MCF 10A (cell line): ENCODE measurements around the gene OR52I1. TPM values are rescaled to one million over a fixed set of nuclear protein-coding genes. Genes with fewer than 3 reads are reported as not detected.

Source experiments
- BruUV-seq: library from RNA; stranded (reverse); fragments of 400-500 nt; replicated peaks from 2 replicates; lab custom pipeline; 2021; lab: Mats Ljungman, UMichigan
- CTCF ChIA-PET: fragments of 300-600 bp; sonication (Branson Sonifier 250); formaldehyde crosslinking; extraction: SDS; loops from one replicate; lab custom pipeline; 2021; ENCODE audit warnings: antibody characterized with exemption, inconsistent platforms; lab: Yijun Ruan, JAX
- POLR2A ChIA-PET: fragments of 300-600, 350-650 bp; sonication (Branson Sonifier 250); formaldehyde crosslinking; extraction: SDS; loops from one replicate; lab custom pipeline; 2020; ENCODE audit warnings: antibody characterized with exemption, inconsistent platforms; lab: Yijun Ruan, JAX
- DNase-seq: peaks from one replicate; pipeline ENCODE4 v3.0.0-alpha.2; 2018; ENCODE audit not compliant: unreplicated experiment
- H3K27ac Mint-ChIP-seq: one replicate; pipeline ENCODE4 v1.8.0; 2022; ENCODE audit warnings: mild to moderate bottlenecking, low read depth, mixed read lengths; ENCODE audit not compliant: unreplicated experiment
- H3K27me3 Mint-ChIP-seq: one replicate; pipeline ENCODE4 v1.8.0; 2022; ENCODE audit warnings: mixed read lengths; ENCODE audit not compliant: insufficient read depth, unreplicated experiment
- H3K36me3 Mint-ChIP-seq: one replicate; pipeline ENCODE4 v1.8.0; 2022; ENCODE audit warnings: mild to moderate bottlenecking, moderate library complexity, mixed read lengths; ENCODE audit not compliant: insufficient read depth, unreplicated experiment
- H3K4me1 Mint-ChIP-seq: one replicate; pipeline ENCODE4 v1.8.0; 2022; ENCODE audit warnings: mixed read lengths; ENCODE audit not compliant: insufficient read depth, unreplicated experiment
- H3K4me3 Mint-ChIP-seq: one replicate; pipeline ENCODE4 v1.8.0; 2022; ENCODE audit warnings: mild to moderate bottlenecking, moderate library complexity, mixed read lengths; ENCODE audit not compliant: unreplicated experiment
- H3K9me3 Mint-ChIP-seq: one replicate; pipeline ENCODE4 v1.8.0; 2022; ENCODE audit warnings: mixed read lengths; ENCODE audit not compliant: unreplicated experiment
- CTCF ChIP-seq: fragments of 200-600 bp; IDR thresholded peaks from one replicate; pipeline ENCODE4 v1.8.0; 2022; ENCODE audit warnings: antibody characterized with exemption, mild to moderate bottlenecking; ENCODE audit not compliant: unreplicated experiment
- intact Hi-C: fragments of 100-400 bp; cut with micrococcal nuclease; formaldehyde crosslinking; loops from 2 replicates; pipeline ENCODE4 v1.14.1; 2022
- total RNA-seq: library from RNA; stranded (reverse); gene quantifications from 2 replicates; pipeline ENCODE4 v1.2.3, GENCODE V29; 2022

OR52I1 gene
- total RNA-seq, 1 experiment from 2014 or later, result not detected

- H3K27ac Mint-ChIP-seq, result no peak overlapping the region
- CTCF ChIA-PET, result interaction anchor here (0.6 to 9.2 kb wide), 30 partner anchors 10 to 756 kb away, joined by 3 to 122 read pairs (median 3); partner anchors contain the start of gene OR51D1
- TF ChIP-seq CTCF, result peak; percentile 73
- peaks cover 45% of the 10 kb centered on the region for H3K27me3 Mint-ChIP-seq
- DNase-seq, result peak; percentile 88
- H3K4me3 Mint-ChIP-seq, result no peak overlapping the region
- no peaks in the 10 kb centered on the region for H3K4me1 Mint-ChIP-seq
- BruUV-seq, result no TSS peak
- H3K36me3 Mint-ChIP-seq, result no peaks in the 10 kb centered on the region
- intact Hi-C loops, result loop anchor here (1.0 to 5.0 kb wide), 5 partner anchors 378 to 1181 kb away; partner anchors contain the start of gene OR52N2
- peaks cover 7% of the 10 kb centered on the region for H3K9me3 Mint-ChIP-seq
- POLR2A ChIA-PET, result no interaction called here
Measured at GRCh38 chr11:4626207-4627099, 32.6 kb downstream of the OR52I1 start.

GRCh38 chr11:4636136-4636535 is 42.3 kb downstream of the OR52I1 start:
- Mint-ChIP-seq H3K27ac (no peak overlapping the region), H3K36me3 (no peaks in the 10 kb centered on the region), H3K9me3 (no peaks in the 10 kb centered on the region), H3K4me3 (no peak overlapping the region), H3K4me1 (no peaks in the 10 kb centered on the region), H3K27me3 (peaks cover 2% of the 10 kb centered on the region)
- ChIA-PET POLR2A (no interaction called here), CTCF (interaction anchor here (0.5 to 4.5 kb wide), 47 partner anchors 9 to 644 kb away, joined by 3 to 122 read pairs (median 4); partner anchors contain the start of gene TRIM68)
- no TSS peak for BruUV-seq
- no peak for TF ChIP-seq CTCF
- intact Hi-C loops, result loop anchor here (2.0 kb wide), 1 partner anchor 191 kb away; no protein-coding TSS in a partner anchor
- DNase-seq, result no peak

GRCh38 chr11:4636962-4637661 is 43.3 kb downstream of the OR52I1 start, which contains the start of gene OR51D1:
TSS of gene OR51D1 (plus strand) at chr11:4637477. CDS start at chr11:4639791, 2,314 bp downstream.
- peak; percentile 65 for DNase-seq
- Mint-ChIP-seq H3K27me3 (no peaks in the 10 kb centered on the region), H3K36me3 (no peaks in the 10 kb centered on the region), H3K9me3 (no peaks in the 10 kb centered on the region), H3K4me3 (no peak within 1 kb of the TSS), H3K27ac (no peak within 1 kb of the TSS), H3K4me1 (no peaks in the 10 kb centered on the region)
- intact Hi-C loops, result loop anchor here (1.0 to 2.0 kb wide), 2 partner anchors 190 to 367 kb away; no protein-coding TSS in a partner anchor
- POLR2A ChIA-PET, result no interaction called here
- BruUV-seq, result no TSS peak
- TF ChIP-seq CTCF, result peak; percentile 81
- CTCF ChIA-PET, result interaction anchor here (0.5 to 4.5 kb wide), 72 partner anchors 8 to 1987 kb away, joined by 3 to 122 read pairs (median 4); partner anchors contain the start of genes OR52N2, OR52R1 and TRIM68
